Activated CD8-positive, alpha-beta T cell treated with anti-CD3 and anti-CD28 coated beads, Interleukin-2, amount 10 ng/mL, durations not matched to agents 7 days and 5 days (primary cell): Measurements from ENCODE around the gene BLMH. TPM values are rescaled to one million over a fixed set of nuclear protein-coding genes. Genes with fewer than 3 reads are reported as not detected.

Source experiments
- ATAC-seq: fragments of 150-1000 bp; cut with Tn5 transposase; one replicate; pipeline ENCODE4 v1.10.0; 2021; ENCODE audit warnings: moderate library complexity
- CTCF ChIA-PET: fragments of 350-600 bp; sonication (Branson Sonifier 250); formaldehyde crosslinking; loops from one replicate; lab custom pipeline; 2021; ENCODE audit warnings: antibody characterized with exemption; lab: Charles Lee
- POLR2A ChIA-PET: fragments of 350-600 bp; sonication (Branson Sonifier 250); formaldehyde crosslinking; loops from one replicate; lab custom pipeline; 2021; ENCODE audit warnings: antibody characterized with exemption; lab: Charles Lee
- DNase-seq: peaks from one replicate; pipeline ENCODE4 v3.0.0-alpha.2; 2020
- H3K27ac Mint-ChIP-seq: one replicate; pipeline ENCODE4 v1.8.0; 2021; ENCODE audit warnings: mild to moderate bottlenecking, mixed read lengths
- H3K27me3 Mint-ChIP-seq: one replicate; pipeline ENCODE4 v1.8.0; 2021; ENCODE audit warnings: low read depth, mixed read lengths
- H3K36me3 Mint-ChIP-seq: one replicate; pipeline ENCODE4 v1.8.0; 2021; ENCODE audit warnings: low read depth, mixed read lengths
- H3K4me1 Mint-ChIP-seq: one replicate; pipeline ENCODE4 v1.8.0; 2021; ENCODE audit warnings: low read depth, mixed read lengths
- H3K4me3 Mint-ChIP-seq: one replicate; pipeline ENCODE4 v1.8.0; 2021; ENCODE audit warnings: mild to moderate bottlenecking, mixed read lengths
- H3K9me3 Mint-ChIP-seq: one replicate; pipeline ENCODE4 v1.8.0; 2022; ENCODE audit warnings: mixed read lengths; ENCODE audit not compliant: insufficient read depth
- total RNA-seq, 2 experiments: library from RNA; stranded (reverse); gene quantifications; one replicate each; pipeline ENCODE4 v1.2.3, GENCODE V29; 2021

Gene BLMH, protein sequence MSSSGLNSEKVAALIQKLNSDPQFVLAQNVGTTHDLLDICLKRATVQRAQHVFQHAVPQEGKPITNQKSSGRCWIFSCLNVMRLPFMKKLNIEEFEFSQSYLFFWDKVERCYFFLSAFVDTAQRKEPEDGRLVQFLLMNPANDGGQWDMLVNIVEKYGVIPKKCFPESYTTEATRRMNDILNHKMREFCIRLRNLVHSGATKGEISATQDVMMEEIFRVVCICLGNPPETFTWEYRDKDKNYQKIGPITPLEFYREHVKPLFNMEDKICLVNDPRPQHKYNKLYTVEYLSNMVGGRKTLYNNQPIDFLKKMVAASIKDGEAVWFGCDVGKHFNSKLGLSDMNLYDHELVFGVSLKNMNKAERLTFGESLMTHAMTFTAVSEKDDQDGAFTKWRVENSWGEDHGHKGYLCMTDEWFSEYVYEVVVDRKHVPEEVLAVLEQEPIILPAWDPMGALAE
- total RNA-seq, result 10 to 100 TPM; 57.9 to 61.1 TPM

DNA sequence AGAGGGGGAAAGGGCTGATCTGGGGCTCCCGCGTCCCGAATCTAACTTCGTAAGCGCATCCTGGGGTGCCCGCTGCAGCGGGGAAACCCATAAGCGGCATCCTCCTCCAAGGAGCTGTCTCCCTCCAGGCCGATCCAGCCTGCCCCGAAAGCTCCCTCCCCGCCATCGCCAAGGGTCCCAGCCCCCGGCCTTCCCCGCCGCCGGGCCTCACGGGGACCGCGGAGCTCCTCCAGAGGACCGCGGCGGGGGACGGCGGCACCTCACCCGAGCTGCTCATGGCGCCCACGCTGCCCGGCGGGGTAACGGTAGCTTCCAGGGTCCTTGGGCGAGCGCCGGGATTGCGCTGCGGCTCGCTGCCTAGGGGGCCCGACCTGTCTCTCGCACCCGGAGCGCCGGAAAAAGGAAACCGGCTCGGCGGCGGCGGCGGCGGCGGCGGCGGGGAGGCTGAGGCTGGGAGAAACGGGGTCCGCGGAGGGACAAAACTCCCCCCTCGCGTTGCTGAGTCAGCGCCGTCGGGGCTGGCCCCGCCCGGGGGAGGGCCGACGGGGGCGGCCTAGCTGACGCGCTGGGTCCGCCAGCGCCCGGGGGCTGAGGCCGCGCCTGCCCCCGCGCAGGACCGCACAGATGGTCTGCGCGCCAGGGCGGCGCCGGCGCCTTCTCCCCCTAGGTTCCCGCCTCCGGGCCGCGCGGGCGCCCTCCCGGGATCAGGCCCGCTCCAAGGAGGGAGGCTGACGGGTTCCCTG is at the start of gene BLMH:
Gene BLMH, minus strand, starts transcription at position 402 of the 743 bp plus-strand sequence. Its CDS starts 125 bp downstream, at position 277.
- H3K4me3 Mint-ChIP-seq, result peak within 1 kb of the TSS; percentile 91
- peaks cover 15% of the 10 kb centered on the region for H3K36me3 Mint-ChIP-seq
- DNase-seq, result peak; percentile 85
- ATAC-seq, result peak; percentile 91
- no peaks in the 10 kb centered on the region for H3K9me3 Mint-ChIP-seq
- ChIA-PET POLR2A (interaction anchor here (0.6 to 1.8 kb wide), 13 partner anchors 9 to 175 kb away, joined by 3 to 5 read pairs (median 3); partner anchors contain the start of genes NSRP1 and TMIGD1), CTCF (interaction anchor here (0.8 to 3.2 kb wide), 15 partner anchors 9 to 198 kb away, joined by 3 to 38 read pairs (median 5); no protein-coding TSS in a partner anchor)
- H3K27me3 Mint-ChIP-seq, result no peaks in the 10 kb centered on the region
- H3K27ac Mint-ChIP-seq, result peak within 1 kb of the TSS; percentile 84
- peaks cover 20% of the 10 kb centered on the region for H3K4me1 Mint-ChIP-seq

DNA sequence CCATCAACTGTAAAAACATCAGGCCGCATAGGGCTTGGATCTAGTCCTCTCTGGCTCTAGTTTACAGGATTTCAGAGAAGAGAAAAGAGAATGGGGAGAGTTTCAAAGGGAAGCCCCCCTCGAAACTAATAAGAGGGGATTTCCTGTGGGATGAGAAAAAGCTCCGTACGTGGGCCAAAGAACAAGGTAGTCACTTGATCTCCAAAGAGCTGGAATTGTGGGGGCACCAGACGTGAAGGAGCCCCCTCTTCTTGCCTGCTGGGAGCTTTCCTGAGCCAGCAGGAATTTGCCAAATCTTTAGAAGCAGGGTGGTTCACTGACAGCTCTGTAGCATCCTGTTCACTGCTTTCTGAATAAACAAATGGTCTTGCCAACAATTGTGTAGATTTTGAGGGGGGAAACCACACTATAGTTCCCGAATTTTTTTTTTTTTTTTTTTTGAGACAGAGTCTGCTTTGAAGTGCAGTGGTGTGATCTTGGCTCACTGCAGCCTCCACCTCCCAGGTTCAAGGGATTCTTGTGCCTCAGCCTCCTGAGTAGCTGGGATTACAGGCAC is 49.1 kb upstream of the BLMH start:
- H3K36me3 Mint-ChIP-seq, result no peaks in the 10 kb centered on the region
- H3K4me3 Mint-ChIP-seq, result no peak overlapping the region
- ATAC-seq (no peak), DNase-seq (no peak)
- CTCF ChIA-PET, result interaction anchor here (0.7 to 6.0 kb wide), 33 partner anchors 9 to 484 kb away, joined by 3 to 48 read pairs (median 4); partner anchors contain the start of genes CPD and GOSR1
- POLR2A ChIA-PET, result interaction anchor here (0.9 kb wide), 1 partner anchor 260 kb away, joined by 5 read pairs; no protein-coding TSS in a partner anchor
- no peaks in the 10 kb centered on the region for H3K9me3 Mint-ChIP-seq
- peaks cover 2% of the 10 kb centered on the region for H3K27me3 Mint-ChIP-seq
- no peak overlapping the region for H3K27ac Mint-ChIP-seq
- peaks cover 15% of the 10 kb centered on the region for H3K4me1 Mint-ChIP-seq

DNA sequence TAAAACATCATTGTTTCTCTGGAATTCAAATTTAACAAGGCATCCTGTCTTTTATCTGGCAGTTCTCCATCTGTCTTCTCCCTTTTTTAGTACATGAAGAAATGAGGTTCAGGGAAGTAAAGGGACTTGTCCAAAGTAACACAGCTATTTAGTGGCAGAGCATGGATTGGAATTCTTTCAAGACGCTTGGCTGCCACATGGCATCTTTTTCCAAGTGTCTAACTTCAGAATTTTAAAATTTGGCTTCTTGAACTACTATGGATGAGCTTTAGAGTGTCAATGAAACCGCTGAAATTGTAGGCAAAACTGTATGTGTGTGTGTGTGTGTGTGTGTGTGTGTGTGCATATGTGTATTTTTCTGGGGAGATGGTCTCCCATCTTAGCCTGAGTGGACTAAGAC is 47.3 kb upstream of the BLMH start:
- POLR2A ChIA-PET, result interaction anchor here (0.9 kb wide), 1 partner anchor 48 kb away, joined by 3 read pairs; the partner anchor contains the start of gene BLMH
- CTCF ChIA-PET, result interaction anchor here (0.9 to 6.0 kb wide), 19 partner anchors 9 to 376 kb away, joined by 3 to 48 read pairs (median 5); partner anchors contain the start of gene BLMH
- Mint-ChIP-seq H3K4me1 (peaks cover 15% of the 10 kb centered on the region), H3K27ac (no peak overlapping the region), H3K9me3 (no peaks in the 10 kb centered on the region), H3K27me3 (peaks cover 2% of the 10 kb centered on the region), H3K36me3 (no peaks in the 10 kb centered on the region), H3K4me3 (no peak overlapping the region)
- no peak for DNase-seq
- no peak for ATAC-seq

DNA sequence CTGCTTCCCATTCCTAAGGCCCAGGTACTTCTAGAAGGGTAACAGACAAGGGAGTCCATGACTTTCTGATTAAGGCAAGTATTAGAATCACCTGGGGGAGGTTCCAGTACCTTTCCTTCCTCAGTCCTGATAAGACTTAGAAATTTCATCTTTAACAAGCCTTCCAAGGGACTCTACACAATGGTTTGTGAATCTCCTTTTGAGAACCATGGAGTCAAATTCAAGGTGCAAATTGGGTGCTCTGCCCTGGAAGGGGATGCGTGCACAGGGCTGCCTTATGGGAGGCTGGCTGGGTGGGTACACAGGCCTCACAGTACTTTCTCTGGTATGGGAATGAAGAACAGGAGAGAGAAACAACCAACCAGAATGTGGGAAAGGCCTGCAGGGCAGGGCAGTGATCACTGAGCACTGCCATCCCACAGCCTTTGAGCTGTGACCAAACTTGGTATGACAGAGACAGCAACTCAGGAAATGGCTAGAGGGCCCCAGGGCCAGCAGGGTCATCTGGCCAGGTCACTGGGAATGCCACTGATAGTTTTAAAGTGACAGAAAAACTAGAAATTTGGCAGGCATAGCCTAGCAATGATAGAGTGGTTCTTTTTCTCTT is 45.8 kb upstream of the BLMH start:
- H3K9me3 Mint-ChIP-seq, result no peaks in the 10 kb centered on the region
- H3K4me1 Mint-ChIP-seq, result peaks cover 27% of the 10 kb centered on the region
- ATAC-seq, result no peak
- H3K27me3 Mint-ChIP-seq, result peaks cover 2% of the 10 kb centered on the region
- DNase-seq, result no peak
- no peaks in the 10 kb centered on the region for H3K36me3 Mint-ChIP-seq
- H3K27ac Mint-ChIP-seq, result no peak overlapping the region
- POLR2A ChIA-PET, result interaction anchor here (1.5 kb wide), 1 partner anchor 46 kb away, joined by 3 read pairs; the partner anchor contains the start of gene BLMH
- no peak overlapping the region for H3K4me3 Mint-ChIP-seq
- CTCF ChIA-PET, result interaction anchor here (1.0 to 6.0 kb wide), 32 partner anchors 10 to 243 kb away, joined by 3 to 118 read pairs (median 10); partner anchors contain the start of genes BLMH, GOSR1 and NSRP1

GRCh38 chr17:30336369-30337171 is 44.8 kb upstream of the BLMH start:
- Mint-ChIP-seq H3K9me3 (no peaks in the 10 kb centered on the region), H3K27me3 (peaks cover 2% of the 10 kb centered on the region), H3K36me3 (no peaks in the 10 kb centered on the region), H3K4me1 (peaks cover 36% of the 10 kb centered on the region), H3K27ac (no peak overlapping the region), H3K4me3 (no peak overlapping the region)
- CTCF ChIA-PET, result interaction anchor here (0.6 to 6.0 kb wide), 70 partner anchors 9 to 489 kb away, joined by 3 to 118 read pairs (median 5); partner anchors contain the start of genes BLMH, CPD, CRLF3 and GOSR1
- POLR2A ChIA-PET, result interaction anchor here (0.6 to 1.5 kb wide), 4 partner anchors 9 to 232 kb away, joined by 3 to 4 read pairs (median 3); partner anchors contain the start of gene BLMH
- DNase-seq (peak; percentile 78), ATAC-seq (peak; percentile 56)

GRCh38 chr17:30334421-30334820 is 42.7 kb upstream of the BLMH start:
- H3K27me3 Mint-ChIP-seq, result peaks cover 2% of the 10 kb centered on the region
- no peak overlapping the region for H3K27ac Mint-ChIP-seq
- no peaks in the 10 kb centered on the region for H3K36me3 Mint-ChIP-seq
- ChIA-PET POLR2A (interaction anchor here (1.1 kb wide), 1 partner anchor 42 kb away, joined by 3 read pairs; no protein-coding TSS in a partner anchor), CTCF (interaction anchor here (1.0 to 4.8 kb wide), 10 partner anchors 11 to 229 kb away, joined by 3 to 118 read pairs (median 5); partner anchors contain the start of genes BLMH and SLC6A4)
- peaks cover 47% of the 10 kb centered on the region for H3K4me1 Mint-ChIP-seq
- DNase-seq, result no peak
- no peak for ATAC-seq
- H3K4me3 Mint-ChIP-seq, result no peak overlapping the region
- H3K9me3 Mint-ChIP-seq, result no peaks in the 10 kb centered on the region

DNA sequence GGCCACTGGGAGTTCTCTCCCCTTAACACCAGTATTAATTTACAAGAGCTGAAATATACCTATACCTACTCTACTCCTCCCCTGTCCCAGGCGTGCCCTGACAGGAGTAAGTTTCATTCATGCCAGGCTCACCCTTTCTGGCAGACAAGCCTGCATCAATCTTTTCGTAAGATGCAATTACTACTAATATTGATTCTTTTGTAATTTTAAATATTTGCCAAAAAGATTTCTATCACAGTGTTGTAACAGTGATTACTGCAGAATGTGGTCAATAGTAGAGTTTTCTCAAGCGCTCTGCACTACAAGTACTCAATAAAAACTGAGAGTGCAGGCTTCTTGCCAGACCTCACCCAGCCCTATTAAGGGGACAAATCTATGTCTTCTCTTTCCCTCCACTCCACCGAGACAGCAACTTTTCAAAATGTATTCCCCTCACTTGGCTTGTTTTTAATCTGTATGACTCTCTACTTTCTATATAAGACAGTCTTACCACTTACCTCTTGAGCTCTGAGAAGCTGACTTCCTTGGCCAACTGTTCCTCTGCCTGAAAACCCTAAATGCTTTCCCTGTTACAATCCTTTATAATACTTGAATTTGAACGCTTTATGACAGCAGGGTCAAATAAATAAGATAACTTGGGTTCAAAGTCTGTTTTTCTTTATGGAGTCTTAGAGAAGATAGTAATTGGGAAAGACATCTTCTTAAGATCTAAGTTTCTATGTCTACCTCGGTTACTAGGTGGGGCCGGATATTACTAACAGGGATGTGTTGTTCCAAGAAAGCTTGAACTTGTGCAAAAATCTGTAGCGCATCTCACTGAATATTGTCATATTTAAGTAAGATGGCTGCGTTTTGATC is 42.0 kb upstream of the BLMH start, which contains the start of gene TMIGD1:
Gene TMIGD1, minus strand, starts transcription at position 555 of the 858 bp plus-strand sequence. CDS start 1,924 bp downstream, outside the sequence.
- Mint-ChIP-seq H3K4me3 (no peak within 1 kb of the TSS), H3K27me3 (peaks cover 6% of the 10 kb centered on the region), H3K9me3 (no peaks in the 10 kb centered on the region), H3K36me3 (no peaks in the 10 kb centered on the region), H3K27ac (peak within 1 kb of the TSS; percentile 83), H3K4me1 (peaks cover 47% of the 10 kb centered on the region)
- ChIA-PET CTCF (interaction anchor here (1.0 to 4.8 kb wide), 8 partner anchors 10 to 229 kb away, joined by 3 to 118 read pairs (median 6); partner anchors contain the start of genes BLMH and SLC6A4), POLR2A (interaction anchor here (0.7 to 1.1 kb wide), 2 partner anchors 41 to 49 kb away, joined by 3 read pairs; no protein-coding TSS in a partner anchor)
- ATAC-seq (no peak), DNase-seq (no peak)

DNA sequence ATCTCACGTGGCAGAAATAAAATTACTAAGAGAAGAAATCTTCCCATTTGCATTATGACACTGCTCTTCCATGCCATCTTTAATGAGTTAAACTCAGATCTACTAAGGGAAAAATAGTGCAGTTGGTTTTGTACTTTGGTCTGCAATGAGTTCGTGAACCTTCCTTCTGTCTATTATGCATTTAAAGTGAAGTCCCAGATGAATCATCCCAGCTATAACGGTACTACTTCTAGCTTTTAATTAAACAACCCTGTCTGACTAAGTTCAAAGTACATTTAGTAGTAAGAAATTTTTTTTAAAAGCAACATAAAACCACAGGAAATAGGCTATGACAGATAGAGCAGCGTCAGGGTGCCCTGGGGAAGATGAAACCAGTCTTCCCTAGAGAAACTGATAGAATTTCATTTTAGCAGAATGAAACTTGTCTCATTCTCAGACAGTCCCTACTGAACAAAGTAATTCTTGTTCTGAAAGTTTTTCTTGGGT is 40.4 kb upstream of the BLMH start:
- peak overlapping the region; percentile 32 for H3K4me3 Mint-ChIP-seq
- H3K36me3 Mint-ChIP-seq, result no peaks in the 10 kb centered on the region
- H3K27ac Mint-ChIP-seq, result peak overlapping the region; percentile 83
- DNase-seq (peak; percentile 61), ATAC-seq (peak; percentile 82)
- ChIA-PET POLR2A (no interaction called here), CTCF (interaction anchor here (0.7 to 2.6 kb wide), 3 partner anchors 9 to 227 kb away, joined by 3 to 14 read pairs (median 4); no protein-coding TSS in a partner anchor)
- peaks cover 47% of the 10 kb centered on the region for H3K4me1 Mint-ChIP-seq
- no peaks in the 10 kb centered on the region for H3K9me3 Mint-ChIP-seq
- peaks cover 6% of the 10 kb centered on the region for H3K27me3 Mint-ChIP-seq

DNA sequence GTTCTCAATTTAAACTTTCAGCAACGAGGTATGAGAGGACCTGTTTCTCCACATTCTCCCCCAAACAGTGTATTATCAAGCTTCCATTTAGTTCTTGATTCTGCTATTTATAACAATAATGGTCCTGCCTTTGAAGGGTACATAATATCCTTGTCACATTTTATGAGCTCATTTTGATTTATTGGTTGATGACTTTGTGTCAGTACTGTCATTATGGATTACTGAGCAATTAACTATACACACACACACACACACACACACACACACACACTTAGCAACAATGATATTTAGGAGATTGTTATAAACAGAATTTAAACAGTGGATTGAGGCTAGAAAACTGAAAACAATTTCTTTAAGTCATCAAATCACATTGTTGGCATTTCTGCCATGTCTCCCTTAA is 35.1 kb upstream of the BLMH start:
- ATAC-seq, result no peak
- Mint-ChIP-seq H3K9me3 (no peaks in the 10 kb centered on the region), H3K4me1 (peaks cover 45% of the 10 kb centered on the region), H3K27me3 (peaks cover 9% of the 10 kb centered on the region), H3K4me3 (no peak overlapping the region), H3K36me3 (no peaks in the 10 kb centered on the region), H3K27ac (no peak overlapping the region)
- ChIA-PET POLR2A (no interaction called here), CTCF (interaction anchor here (1.1 to 3.3 kb wide), 4 partner anchors 12 to 222 kb away, joined by 4 to 48 read pairs (median 6); no protein-coding TSS in a partner anchor)
- DNase-seq, result no peak
